CD4-positive, alpha-beta memory T cell (primary cell): ENCODE measurements around the gene CRIP2. TPM values are rescaled to one million over a fixed set of nuclear protein-coding genes. Genes with fewer than 3 reads are reported as not detected.

Experiments used
- CTCF ChIA-PET: fragments of 350-600 bp; sonication (Branson Sonifier 250); formaldehyde crosslinking; loops from one replicate; lab custom pipeline; 2021; ENCODE audit warnings: inconsistent platforms; ENCODE audit not compliant: partially characterized antibody; lab: Charles Lee
- POLR2A ChIA-PET: fragments of 350-600 bp; sonication (Branson Sonifier 250); formaldehyde crosslinking; loops from one replicate; lab custom pipeline; 2021; ENCODE audit not compliant: partially characterized antibody; lab: Charles Lee
- DNase-seq, 5 donors: peaks; one replicate each; pipeline versions ENCODE4 v3.0.0 to v3.0.0-alpha.2; 2020 to 2022; ENCODE audit warnings: mixed read lengths in 1 of 5
- H3K27ac ChIP-seq: one replicate; pipeline ENCODE4 v1.7.0; 2013; ENCODE audit warnings: low read depth, low read length
- H3K27me3 ChIP-seq: 2 replicates; pipeline ENCODE4 v1.7.0; 2013; ENCODE audit warnings: mild to moderate bottlenecking, low read length, moderate library complexity; ENCODE audit not compliant: insufficient read depth
- H3K36me3 ChIP-seq: 2 replicates; pipeline ENCODE4 v1.7.0; 2013; ENCODE audit warnings: mild to moderate bottlenecking, low read length, moderate library complexity; ENCODE audit not compliant: insufficient read depth
- H3K4me1 ChIP-seq: 2 replicates; pipeline ENCODE4 v1.7.0; 2013; ENCODE audit warnings: mild to moderate bottlenecking, low read length, moderate library complexity; ENCODE audit not compliant: insufficient read depth
- H3K4me3 ChIP-seq, 2 donors: one replicate each; pipeline ENCODE4 v1.7.0; 2013; ENCODE audit warnings: low read length in 2 of 2, mild to moderate bottlenecking in 1 of 2
- H3K9me3 ChIP-seq, 2 donors: one replicate each; pipeline ENCODE4 v1.7.0; 2013; ENCODE audit warnings: low read length in 2 of 2, control low read depth in 1 of 2; ENCODE audit not compliant: control insufficient read depth in 1 of 2
- H3K27ac Mint-ChIP-seq, 7 donors: one replicate each; pipeline ENCODE4 v1.8.0; 2020 to 2021; ENCODE audit warnings: mixed read lengths in 7 of 7, mild to moderate bottlenecking in 6 of 7, inconsistent platforms in 3 of 7, moderate library complexity in 3 of 7
- H3K27me3 Mint-ChIP-seq, 2 donors: one replicate each; pipeline ENCODE4 v1.8.0; 2020 to 2021; ENCODE audit warnings: mixed read lengths in 2 of 2
- H3K36me3 Mint-ChIP-seq, 2 donors: one replicate each; pipeline ENCODE4 v1.8.0; 2020 to 2021; ENCODE audit warnings: mixed read lengths in 2 of 2, inconsistent platforms in 1 of 2, mild to moderate bottlenecking in 1 of 2
- H3K4me1 Mint-ChIP-seq, 4 donors: one replicate each; pipeline ENCODE4 v1.8.0; 2020 to 2021; ENCODE audit warnings: mixed read lengths in 4 of 4, mild to moderate bottlenecking in 1 of 4
- H3K4me3 Mint-ChIP-seq, 8 donors: one replicate each; pipeline ENCODE4 v1.8.0; 2020 to 2021; ENCODE audit warnings: mixed read lengths in 8 of 8, mild to moderate bottlenecking in 7 of 8, moderate library complexity in 6 of 8, inconsistent platforms in 3 of 8
- H3K9me3 Mint-ChIP-seq, 8 donors: one replicate each; pipeline ENCODE4 v1.8.0; 2020 to 2021; ENCODE audit warnings: mixed read lengths in 8 of 8, mild to moderate bottlenecking in 5 of 8, inconsistent platforms in 3 of 8, moderate library complexity in 1 of 8
- intact Hi-C: fragments of 100-400 bp; cut with micrococcal nuclease; formaldehyde crosslinking; loops from one replicate; pipeline ENCODE4 v1.15.1; 2023
- polyA plus RNA-seq, 2 donors: library from polyadenylated mRNA; unstranded; fragments of 300-500 nt; fragmentation: Illumina TruSeq; gene quantifications; one replicate each; pipeline ENCODE4 v1.2.3, GENCODE V29; 2021
- total RNA-seq, 2 experiments: library from RNA; stranded (reverse); gene quantifications; one replicate each; pipeline ENCODE4 v1.2.3, GENCODE V29; 2021

CRIP2 gene
- total and polyA plus RNA-seq, 4 experiments from 2014 or later, result 12.1 to 256 (median 48.8) TPM

- POLR2A ChIA-PET, result interaction anchor here (0.7 to 5.9 kb wide), 11 partner anchors 9 to 690 kb away, joined by 3 to 346 read pairs (median 4); partner anchors contain the start of genes PACS2, TEX22, TMEM121 and ZBTB42
- H3K4me1 ChIP-seq, result peaks cover 26% of the 10 kb centered on the region
- H3K4me3 Mint-ChIP-seq, result peak overlapping the region; percentile 82 to 89 (median 85)
- peak overlapping the region; percentile 90 to 96 (median 94) for H3K27ac Mint-ChIP-seq
- CTCF ChIA-PET, result interaction anchor here (1.2 to 4.5 kb wide), 2 partner anchors 10 to 120 kb away, joined by 6 to 94 read pairs; no protein-coding TSS in a partner anchor
- DNase-seq, result peak; percentile 75 to 91 (median 78)
- no peaks in the 10 kb centered on the region for H3K36me3 ChIP-seq
- no peaks in the 10 kb centered on the region for H3K27me3 Mint-ChIP-seq
- peak overlapping the region; percentile 94 for H3K27ac ChIP-seq
- H3K4me1 Mint-ChIP-seq, result peaks cover 6 to 45% (median 16%) of the 10 kb centered on the region in 4 donors
- intact Hi-C loops, result loop anchor here (1.0 to 2.0 kb wide), 9 partner anchors 17 to 471 kb away; partner anchors contain the start of genes BRF1, CDCA4, CRIP2 and GPR132
- peak overlapping the region in 1 of 2 donors; percentile 73 for H3K4me3 ChIP-seq
- peaks cover 0 to 2% (median 0%) of the 10 kb centered on the region in 8 donors for H3K9me3 Mint-ChIP-seq
- no peaks in the 10 kb centered on the region for H3K9me3 ChIP-seq
- no peaks in the 10 kb centered on the region for H3K27me3 ChIP-seq
- H3K36me3 Mint-ChIP-seq, result peaks cover 4 to 16% of the 10 kb centered on the region in 2 donors
Measured at GRCh38 chr14:105491366-105491973, 16.8 kb downstream of the CRIP2 start.

DNA sequence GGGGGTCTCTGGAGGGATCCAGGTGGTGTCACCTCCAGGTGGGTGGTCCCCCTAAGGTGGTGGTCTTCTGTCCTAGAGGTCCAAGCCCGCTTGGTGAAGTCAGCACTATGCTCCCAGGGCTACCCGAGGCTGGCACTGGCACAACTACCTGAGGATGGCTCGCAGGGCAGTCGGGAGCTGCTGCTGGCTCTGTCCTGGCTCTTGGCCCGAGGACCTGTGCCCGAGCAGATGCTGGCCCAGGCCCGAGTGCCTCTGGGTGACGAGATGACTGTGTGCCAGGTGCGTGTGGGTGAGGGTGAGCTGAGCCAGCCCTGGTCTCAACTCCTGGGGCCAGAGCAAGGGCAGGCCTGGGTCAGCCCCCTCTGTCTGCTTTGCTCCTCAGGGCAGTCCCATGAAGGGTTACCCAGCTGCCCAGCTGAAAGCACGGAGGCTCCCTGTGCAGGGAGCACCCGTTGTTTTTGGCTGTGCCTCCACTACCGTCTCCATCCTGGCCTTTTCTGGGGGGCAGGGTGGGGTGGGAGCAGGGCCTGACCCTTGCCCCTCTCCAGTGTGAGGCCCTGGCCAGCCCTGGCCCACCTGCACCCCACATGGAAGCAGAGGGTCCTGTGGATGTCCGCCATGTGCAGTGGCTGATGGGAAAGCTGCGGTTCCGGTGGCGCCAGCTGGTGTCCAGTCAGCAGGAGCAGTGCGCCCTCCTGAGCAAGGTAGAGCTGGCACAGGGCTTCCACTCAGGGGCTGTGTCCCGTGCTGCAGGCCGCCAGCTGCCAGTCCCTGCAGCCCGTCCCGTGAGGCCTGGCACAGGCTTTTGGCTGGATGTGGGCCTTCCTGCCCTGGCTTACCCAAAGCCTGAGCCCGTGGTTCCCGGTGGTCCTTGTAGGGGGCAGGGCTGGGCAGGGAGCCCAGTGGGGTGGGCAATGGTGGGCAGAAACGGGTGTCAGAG is 17.7 kb downstream of the CRIP2 start:
- peak overlapping the region; percentile 94 for H3K27ac ChIP-seq
- no peaks in the 10 kb centered on the region for H3K9me3 ChIP-seq
- H3K4me1 Mint-ChIP-seq, result peaks cover 4 to 40% (median 16%) of the 10 kb centered on the region in 4 donors
- peaks cover 22% of the 10 kb centered on the region for H3K4me1 ChIP-seq
- peak overlapping the region; percentile 90 to 96 (median 94) for H3K27ac Mint-ChIP-seq
- DNase-seq, result peak in 1 of 5 donors; percentile 42
- no peaks in the 10 kb centered on the region for H3K27me3 Mint-ChIP-seq
- intact Hi-C loops, result no loop called here
- peaks cover 4 to 16% of the 10 kb centered on the region in 2 donors for H3K36me3 Mint-ChIP-seq
- no peak overlapping the region for H3K4me3 ChIP-seq
- H3K9me3 Mint-ChIP-seq, result peaks cover 0 to 2% (median 0%) of the 10 kb centered on the region in 8 donors
- CTCF ChIA-PET, result interaction anchor here (1.2 to 4.5 kb wide), 2 partner anchors 11 to 120 kb away, joined by 6 to 94 read pairs; no protein-coding TSS in a partner anchor
- no peaks in the 10 kb centered on the region for H3K27me3 ChIP-seq
- POLR2A ChIA-PET, result interaction anchor here (0.7 to 5.9 kb wide), 10 partner anchors 8 to 691 kb away, joined by 3 to 346 read pairs (median 4); partner anchors contain the start of genes PACS2, TEX22, TMEM121 and ZBTB42
- H3K36me3 ChIP-seq, result no peaks in the 10 kb centered on the region
- H3K4me3 Mint-ChIP-seq, result peak overlapping the region; percentile 81 to 89 (median 84)

DNA sequence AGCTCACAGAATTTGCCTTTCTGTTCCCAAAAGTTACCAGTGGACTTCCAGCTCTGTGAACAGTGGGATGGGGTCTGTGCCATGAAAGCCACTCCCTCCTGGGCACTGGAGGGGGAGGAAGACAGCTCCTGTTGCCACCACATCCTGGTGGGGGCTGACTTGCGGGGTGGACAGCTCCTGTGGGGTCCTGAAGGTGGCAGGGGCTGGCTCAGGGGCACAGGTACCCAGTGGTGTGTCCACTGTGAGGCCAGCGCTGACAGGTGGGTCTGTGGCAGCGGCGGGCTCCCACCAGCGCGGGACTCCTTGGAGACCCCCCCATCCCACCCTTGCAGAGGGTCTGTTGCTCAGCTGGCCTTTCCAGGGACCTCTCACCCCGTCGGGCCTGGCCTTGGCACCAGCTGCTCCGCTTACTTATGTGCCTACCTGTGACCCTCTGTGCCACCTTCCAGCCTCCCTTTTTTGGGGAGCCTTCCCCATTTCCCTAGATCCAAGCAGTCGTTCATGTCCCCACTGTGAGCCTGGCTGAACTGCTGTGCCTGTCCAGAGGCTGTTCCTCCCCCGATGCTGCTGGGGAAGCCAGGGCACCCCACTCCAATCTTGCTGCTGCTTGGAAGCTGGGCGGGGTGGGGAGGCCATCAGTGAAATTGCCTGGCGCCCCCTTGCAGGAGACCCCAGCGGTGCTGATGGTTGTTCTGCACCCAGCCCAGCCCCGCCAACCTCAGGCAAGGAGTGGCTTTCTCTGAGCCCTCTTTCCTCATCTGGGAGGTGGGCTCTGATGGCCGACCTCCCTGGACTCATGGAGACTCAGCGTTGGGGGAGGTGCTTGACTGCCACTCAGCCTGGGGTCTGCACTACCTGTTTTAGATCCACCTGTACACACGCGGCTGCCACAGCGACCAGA is 18.6 kb downstream of the CRIP2 start:
- Histone ChIP-seq H3K27ac (no peak overlapping the region), H3K27me3 (no peaks in the 10 kb centered on the region), H3K36me3 (no peaks in the 10 kb centered on the region), H3K4me1 (peaks cover 22% of the 10 kb centered on the region), H3K4me3 (no peak overlapping the region), H3K9me3 (no peaks in the 10 kb centered on the region)
- Mint-ChIP-seq H3K4me3 (peak overlapping the region in 5 of 8 donors; percentile 7 to 61 (median 13)), H3K27ac (peak overlapping the region in 4 of 7 donors; percentile 32 to 78 (median 54)), H3K9me3 (peaks cover 0 to 2% (median 0%) of the 10 kb centered on the region in 8 donors), H3K4me1 (peaks cover 4 to 31% (median 16%) of the 10 kb centered on the region in 4 donors), H3K36me3 (peaks cover 4 to 13% of the 10 kb centered on the region in 2 donors), H3K27me3 (no peaks in the 10 kb centered on the region)
- DNase-seq, result peak in 1 of 5 donors; percentile 47
- POLR2A ChIA-PET, result interaction anchor here (3.9 to 5.9 kb wide), 3 partner anchors 14 to 95 kb away, joined by 28 to 346 read pairs (median 48); partner anchors contain the start of genes TEX22 and TMEM121
- intact Hi-C loops, result no loop called here
- CTCF ChIA-PET, result interaction anchor here (1.2 to 4.5 kb wide), 2 partner anchors 12 to 121 kb away, joined by 6 to 94 read pairs; no protein-coding TSS in a partner anchor

DNA sequence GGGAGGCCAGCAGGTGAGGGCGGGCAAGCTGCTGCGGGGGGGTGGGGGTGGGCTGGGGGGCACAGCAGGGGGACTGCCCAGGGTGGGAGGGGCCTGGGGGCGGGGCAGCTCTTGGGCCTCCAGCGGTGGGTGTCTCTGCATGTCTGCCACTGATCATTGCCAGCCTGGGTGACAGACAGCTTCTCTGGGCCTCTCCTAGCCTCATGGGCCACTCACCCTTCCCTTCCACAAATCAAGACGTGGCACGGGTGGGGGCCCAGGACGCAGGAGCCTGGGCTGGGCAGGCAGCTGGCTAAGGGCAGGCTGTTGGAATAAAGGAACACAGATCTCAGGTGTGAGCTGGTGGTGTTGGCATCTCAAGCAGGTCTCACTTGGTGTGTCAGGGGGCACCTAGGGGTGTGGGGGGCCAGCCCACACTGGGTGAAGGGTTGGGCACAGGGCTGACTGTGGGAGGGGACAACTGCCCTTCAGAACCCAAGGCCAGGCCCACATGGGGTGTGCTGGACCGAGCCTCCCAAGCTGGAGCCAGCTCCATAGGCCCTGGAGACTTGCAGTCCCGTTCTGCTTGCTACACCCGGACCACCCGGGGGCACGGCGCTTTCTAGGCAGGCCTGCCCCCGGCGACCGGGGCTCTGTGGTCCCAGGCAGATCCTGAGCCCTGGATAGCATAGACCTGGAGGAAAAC is 19.4 kb downstream of the CRIP2 start:
- H3K27me3 ChIP-seq, result no peaks in the 10 kb centered on the region
- Mint-ChIP-seq H3K9me3 (peaks cover 0 to 4% (median 0%) of the 10 kb centered on the region in 8 donors), H3K36me3 (peaks cover 4 to 13% of the 10 kb centered on the region in 2 donors), H3K27me3 (no peaks in the 10 kb centered on the region), H3K4me1 (peaks cover 4 to 23% (median 11%) of the 10 kb centered on the region in 4 donors), H3K27ac (peak overlapping the region in 2 of 7 donors; percentile 40 to 59), H3K4me3 (no peak overlapping the region)
- H3K4me1 ChIP-seq, result peaks cover 15% of the 10 kb centered on the region
- H3K36me3 ChIP-seq, result no peaks in the 10 kb centered on the region
- ChIA-PET POLR2A (interaction anchor here (0.5 to 5.9 kb wide), 2 partner anchors 17 to 34 kb away, joined by 3 to 48 read pairs; partner anchors contain the start of gene TMEM121), CTCF (no interaction called here)
- intact Hi-C loops, result no loop called here
- no peaks in the 10 kb centered on the region for H3K9me3 ChIP-seq
- H3K27ac ChIP-seq, result no peak overlapping the region
- DNase-seq, result peak in 1 of 5 donors; percentile 33
- H3K4me3 ChIP-seq, result no peak overlapping the region

DNA sequence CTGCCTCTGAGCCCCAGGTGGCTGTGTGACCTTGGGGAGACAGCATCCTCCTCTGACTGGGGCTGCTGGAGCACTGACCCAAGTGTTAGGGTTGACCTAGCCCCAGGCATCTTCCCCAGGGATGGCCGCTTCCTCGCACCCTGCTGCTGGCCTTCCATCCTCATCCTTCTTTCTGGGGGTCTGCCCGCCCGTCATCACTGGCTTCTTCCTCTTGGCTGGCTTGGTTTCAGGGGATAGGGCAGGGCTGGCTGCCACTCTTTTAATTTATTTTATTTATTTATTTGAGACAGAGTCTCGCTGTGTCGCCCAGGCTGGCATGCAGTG is 19.9 kb downstream of the CRIP2 start:
- no peaks in the 10 kb centered on the region for H3K27me3 Mint-ChIP-seq
- Histone ChIP-seq H3K27ac (no peak overlapping the region), H3K36me3 (no peaks in the 10 kb centered on the region), H3K4me1 (peaks cover 10% of the 10 kb centered on the region), H3K27me3 (no peaks in the 10 kb centered on the region), H3K9me3 (no peaks in the 10 kb centered on the region), H3K4me3 (no peak overlapping the region)
- no peak for DNase-seq
- no peak overlapping the region for H3K4me3 Mint-ChIP-seq
- H3K4me1 Mint-ChIP-seq, result peaks cover 3 to 18% (median 6%) of the 10 kb centered on the region in 4 donors
- CTCF ChIA-PET, result no interaction called here
- POLR2A ChIA-PET, result interaction anchor here (5.9 kb wide), 1 partner anchor 33 kb away, joined by 48 read pairs; the partner anchor contains the start of gene TMEM121
- peaks cover 0 to 5% (median 0%) of the 10 kb centered on the region in 8 donors for H3K9me3 Mint-ChIP-seq
- intact Hi-C loops, result no loop called here
- H3K36me3 Mint-ChIP-seq, result peaks cover 2 to 12% of the 10 kb centered on the region in 2 donors
- H3K27ac Mint-ChIP-seq, result peak overlapping the region in 1 of 7 donors; percentile 40
